K562 (cell line): Measurements from ENCODE around the gene ARHGAP18. TPM values are rescaled to one million over a fixed set of nuclear protein-coding genes. Genes with fewer than 3 reads are reported as not detected.

ENCODE experiments used
- CBFB ChIP-seq: sonication (generic); formaldehyde crosslinking; IDR thresholded peaks from 2 replicates; pipeline ENCODE4 v1.4.0; 2020; ENCODE audit warnings: mild to moderate bottlenecking, missing genetic modification reagents
- CBX1 ChIP-seq: sonication (generic); IDR thresholded peaks from 2 replicates; pipeline ENCODE4 v1.6.1; 2016; ENCODE audit warnings: antibody characterized with exemption, low read depth, mild to moderate bottlenecking
- GABPB2 ChIP-seq: fragments of 250-450 bp; sonication (Bioruptor Pico); conservative IDR thresholded peaks from 2 replicates; pipeline ENCODE4 v1.5.1; 2021; ENCODE audit warnings: mild to moderate bottlenecking
- GATAD2B ChIP-seq: fragments of 450-650 bp; IDR thresholded peaks from 2 replicates; pipeline ENCODE4 v1.6.1; 2017; ENCODE audit warnings: mild to moderate bottlenecking, borderline replicate concordance
- GMEB1 ChIP-seq: fragments of 250-450 bp; sonication (Bioruptor Pico); IDR thresholded peaks from 2 replicates; pipeline ENCODE4 v1.4.0; 2020; ENCODE audit warnings: mild to moderate bottlenecking
- SRF ChIP-seq, 2 experiments: fragments of 250-450, 450-650 bp in 1 of 2; sonication (Bioruptor Pico) in 1 of 2; sonication (generic) in 1 of 2; formaldehyde crosslinking; IDR thresholded peaks; 2 replicates each; pipeline versions ENCODE4 v1.5.0 to v1.5.1; 2020 to 2022; ENCODE audit warnings: mild to moderate bottlenecking in 1 of 2, missing genetic modification reagents in 1 of 2
- ZNF398 ChIP-seq: fragments of 250-450 bp; sonication (Bioruptor Pico); IDR thresholded peaks from 2 replicates; pipeline ENCODE4 v1.8.0; 2021; ENCODE audit warnings: moderate library complexity, mild to moderate bottlenecking, inconsistent platforms
- ZNF584 ChIP-seq: fragments of 200-800 bp; sonication (Bioruptor generic); IDR thresholded peaks from 2 replicates; pipeline ENCODE4 v1.6.1; 2016; ENCODE audit warnings: low read depth, mild to moderate bottlenecking, missing genetic modification characterization, missing compliant biosample characterization
- ZNF780A ChIP-seq: fragments of 250-450 bp; sonication (Bioruptor Pico); IDR thresholded peaks from 2 replicates; pipeline ENCODE4 v1.5.0; 2021; ENCODE audit warnings: mild to moderate bottlenecking
- polyA plus RNA-seq, 8 experiments: library from polyadenylated mRNA; depleted of rRNA in 4 of 8; stranded (reverse) in 5 of 8; unstranded in 3 of 8; fragments of >200 nt; fragmentation: Nextera tagmentation in 2 of 8; fragmentation: Illumina TruSeq in 1 of 8; extraction: Ambion mirVana in 2 of 8; extraction: Trizol in 1 of 8; gene quantifications; 2 replicates each; pipeline versions ENCODE4 v1.2.1 to v1.2.3, GENCODE V29; 2011 to 2014; ENCODE audit warnings: inconsistent platforms in 1 of 8, missing spikeins in 1 of 8
- total RNA-seq, 7 experiments: library from RNA; depleted of rRNA in 6 of 7; stranded (reverse); fragments of >200 nt in 6 of 7; fragmentation: Illumina TruSeq in 2 of 7; extraction: Trizol in 2 of 7; gene quantifications; 2 replicates each; pipeline versions ENCODE4 v1.2.1 to v1.2.3, GENCODE V29; 2011 to 2021; ENCODE audit warnings: low replicate concordance in 1 of 7
- TF ChIP-seq, protein P1 (sequence below): fragments of 450-650 bp; formaldehyde crosslinking; IDR thresholded peaks from 2 replicates; pipeline ENCODE4 v1.4.0; 2020; ENCODE audit warnings: mild to moderate bottlenecking, moderate library complexity
- TF ChIP-seq, protein P2 (sequence below): sonication (generic); formaldehyde crosslinking; IDR thresholded peaks from 2 replicates; pipeline ENCODE4 v1.8.0; 2023; ENCODE audit warnings: missing genetic modification reagents, mild to moderate bottlenecking, borderline replicate concordance
- TF ChIP-seq, protein P3 (sequence below), 3 experiments: fragments of 200-800 bp in 1 of 3; sonication (Bioruptor generic) in 1 of 3; sonication (generic) in 1 of 3; formaldehyde crosslinking in 1 of 3; IDR thresholded peaks; 2 replicates each; pipeline versions ENCODE4 v1.6.1 to v1.8.0; 2016 to 2022; ENCODE audit warnings: mild to moderate bottlenecking in 2 of 3, missing compliant biosample characterization in 2 of 3, missing genetic modification characterization in 2 of 3, missing genetic modification reagents in 1 of 3

The ARHGAP18 gene
- total and polyA plus RNA-seq, 9 of the 15 experiments (the other 6 are each of a cell fraction or from before 2014, with no cell fraction given) = 13.3 to 29.7 (median 21.1) TPM

GRCh38 chr6:129748901-129749748 lies 39.1 kb upstream of the ARHGAP18 start (continued):
- TF ChIP-seq GMEB1 (CRISPR knock-in tag) = no peak
- TF ChIP-seq ZNF780A (CRISPR knock-in tag) = 0 out of 2 replicates have a peak, but pooled peaks have one; percentile 7
- no peak for TF ChIP-seq GATAD2B
- peak; percentile 71 for TF ChIP-seq ZNF584 (CRISPR knock-in tag)
- TF ChIP-seq, protein P1, sequence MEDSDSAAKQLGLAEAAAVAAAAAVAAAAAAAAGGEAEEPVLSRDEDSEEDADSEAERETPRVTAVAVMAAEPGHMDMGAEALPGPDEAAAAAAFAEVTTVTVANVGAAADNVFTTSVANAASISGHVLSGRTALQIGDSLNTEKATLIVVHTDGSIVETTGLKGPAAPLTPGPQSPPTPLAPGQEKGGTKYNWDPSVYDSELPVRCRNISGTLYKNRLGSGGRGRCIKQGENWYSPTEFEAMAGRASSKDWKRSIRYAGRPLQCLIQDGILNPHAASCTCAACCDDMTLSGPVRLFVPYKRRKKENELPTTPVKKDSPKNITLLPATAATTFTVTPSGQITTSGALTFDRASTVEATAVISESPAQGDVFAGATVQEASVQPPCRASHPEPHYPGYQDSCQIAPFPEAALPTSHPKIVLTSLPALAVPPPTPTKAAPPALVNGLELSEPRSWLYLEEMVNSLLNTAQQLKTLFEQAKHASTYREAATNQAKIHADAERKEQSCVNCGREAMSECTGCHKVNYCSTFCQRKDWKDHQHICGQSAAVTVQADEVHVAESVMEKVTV (CRISPR knock-in tag) = peak; percentile 9; the same call in 1 of the 2 replicates
- no peak for TF ChIP-seq CBFB (CRISPR knock-in tag)
- TF ChIP-seq, protein P2, sequence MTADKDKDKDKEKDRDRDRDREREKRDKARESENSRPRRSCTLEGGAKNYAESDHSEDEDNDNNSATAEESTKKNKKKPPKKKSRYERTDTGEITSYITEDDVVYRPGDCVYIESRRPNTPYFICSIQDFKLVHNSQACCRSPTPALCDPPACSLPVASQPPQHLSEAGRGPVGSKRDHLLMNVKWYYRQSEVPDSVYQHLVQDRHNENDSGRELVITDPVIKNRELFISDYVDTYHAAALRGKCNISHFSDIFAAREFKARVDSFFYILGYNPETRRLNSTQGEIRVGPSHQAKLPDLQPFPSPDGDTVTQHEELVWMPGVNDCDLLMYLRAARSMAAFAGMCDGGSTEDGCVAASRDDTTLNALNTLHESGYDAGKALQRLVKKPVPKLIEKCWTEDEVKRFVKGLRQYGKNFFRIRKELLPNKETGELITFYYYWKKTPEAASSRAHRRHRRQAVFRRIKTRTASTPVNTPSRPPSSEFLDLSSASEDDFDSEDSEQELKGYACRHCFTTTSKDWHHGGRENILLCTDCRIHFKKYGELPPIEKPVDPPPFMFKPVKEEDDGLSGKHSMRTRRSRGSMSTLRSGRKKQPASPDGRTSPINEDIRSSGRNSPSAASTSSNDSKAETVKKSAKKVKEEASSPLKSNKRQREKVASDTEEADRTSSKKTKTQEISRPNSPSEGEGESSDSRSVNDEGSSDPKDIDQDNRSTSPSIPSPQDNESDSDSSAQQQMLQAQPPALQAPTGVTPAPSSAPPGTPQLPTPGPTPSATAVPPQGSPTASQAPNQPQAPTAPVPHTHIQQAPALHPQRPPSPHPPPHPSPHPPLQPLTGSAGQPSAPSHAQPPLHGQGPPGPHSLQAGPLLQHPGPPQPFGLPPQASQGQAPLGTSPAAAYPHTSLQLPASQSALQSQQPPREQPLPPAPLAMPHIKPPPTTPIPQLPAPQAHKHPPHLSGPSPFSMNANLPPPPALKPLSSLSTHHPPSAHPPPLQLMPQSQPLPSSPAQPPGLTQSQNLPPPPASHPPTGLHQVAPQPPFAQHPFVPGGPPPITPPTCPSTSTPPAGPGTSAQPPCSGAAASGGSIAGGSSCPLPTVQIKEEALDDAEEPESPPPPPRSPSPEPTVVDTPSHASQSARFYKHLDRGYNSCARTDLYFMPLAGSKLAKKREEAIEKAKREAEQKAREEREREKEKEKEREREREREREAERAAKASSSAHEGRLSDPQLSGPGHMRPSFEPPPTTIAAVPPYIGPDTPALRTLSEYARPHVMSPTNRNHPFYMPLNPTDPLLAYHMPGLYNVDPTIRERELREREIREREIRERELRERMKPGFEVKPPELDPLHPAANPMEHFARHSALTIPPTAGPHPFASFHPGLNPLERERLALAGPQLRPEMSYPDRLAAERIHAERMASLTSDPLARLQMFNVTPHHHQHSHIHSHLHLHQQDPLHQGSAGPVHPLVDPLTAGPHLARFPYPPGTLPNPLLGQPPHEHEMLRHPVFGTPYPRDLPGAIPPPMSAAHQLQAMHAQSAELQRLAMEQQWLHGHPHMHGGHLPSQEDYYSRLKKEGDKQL (CRISPR knock-in tag) = no peak
- no peak for TF ChIP-seq SRF (CRISPR knock-in tag; IDR thresholded peaks at IDR 0.05)
- TF ChIP-seq CBX1 = no peak
- TF ChIP-seq GABPB2 (CRISPR knock-in tag) = no peak
- no peak for TF ChIP-seq ZNF398 (CRISPR knock-in tag)
- TF ChIP-seq, protein P3, sequence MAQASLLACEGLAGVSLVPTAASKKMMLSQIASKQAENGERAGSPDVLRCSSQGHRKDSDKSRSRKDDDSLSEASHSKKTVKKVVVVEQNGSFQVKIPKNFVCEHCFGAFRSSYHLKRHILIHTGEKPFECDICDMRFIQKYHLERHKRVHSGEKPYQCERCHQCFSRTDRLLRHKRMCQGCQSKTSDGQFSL (CRISPR knock-in tag; IDR thresholded peaks at IDR 0.05) = no peak
- TF ChIP-seq, protein P3 (tag; IDR thresholded peaks at IDR 0.05) = 0 out of 4 replicates have a peak, but pooled peaks of 1 of the 2 experiments have one; percentile 54
